T-helper 2 cell treated with Interferon-gamma antibody and Interleukin-4, amounts not matched to agents 5 μg/mL and 100 μg/mL, for 36 hours (primary cell): ENCODE results near the gene HBA2.
A peak's percentile ranks its signal among the peaks of the same experiment; 100 is the strongest.
"Not testable (repeated sequence)": the region's sequence is repeated elsewhere in the genome, so short reads cannot be mapped to it uniquely, and the experiment has no call there.

Experiments
- DNase-seq: peaks from one replicate; pipeline ENCODE4 v3.0.0; 2021; ENCODE audit warnings: low spot score
- H3K27ac Mint-ChIP-seq: one replicate; pipeline ENCODE4 v1.8.0; 2021; ENCODE audit warnings: mild to moderate bottlenecking, mixed read lengths
- H3K27me3 Mint-ChIP-seq: one replicate; pipeline ENCODE4 v1.8.0; 2021; ENCODE audit warnings: low read depth, mixed read lengths
- H3K36me3 Mint-ChIP-seq: one replicate; pipeline ENCODE4 v1.8.0; 2021; ENCODE audit warnings: low read depth, mixed read lengths
- H3K4me1 Mint-ChIP-seq: one replicate; pipeline ENCODE4 v1.8.0; 2021; ENCODE audit warnings: low read depth, mixed read lengths
- H3K4me3 Mint-ChIP-seq: one replicate; pipeline ENCODE4 v1.8.0; 2022; ENCODE audit warnings: mild to moderate bottlenecking, moderate library complexity, mixed read lengths
- H3K9me3 Mint-ChIP-seq: one replicate; pipeline ENCODE4 v1.8.0; 2021; ENCODE audit warnings: mixed read lengths

The HBA2 gene

DNA sequence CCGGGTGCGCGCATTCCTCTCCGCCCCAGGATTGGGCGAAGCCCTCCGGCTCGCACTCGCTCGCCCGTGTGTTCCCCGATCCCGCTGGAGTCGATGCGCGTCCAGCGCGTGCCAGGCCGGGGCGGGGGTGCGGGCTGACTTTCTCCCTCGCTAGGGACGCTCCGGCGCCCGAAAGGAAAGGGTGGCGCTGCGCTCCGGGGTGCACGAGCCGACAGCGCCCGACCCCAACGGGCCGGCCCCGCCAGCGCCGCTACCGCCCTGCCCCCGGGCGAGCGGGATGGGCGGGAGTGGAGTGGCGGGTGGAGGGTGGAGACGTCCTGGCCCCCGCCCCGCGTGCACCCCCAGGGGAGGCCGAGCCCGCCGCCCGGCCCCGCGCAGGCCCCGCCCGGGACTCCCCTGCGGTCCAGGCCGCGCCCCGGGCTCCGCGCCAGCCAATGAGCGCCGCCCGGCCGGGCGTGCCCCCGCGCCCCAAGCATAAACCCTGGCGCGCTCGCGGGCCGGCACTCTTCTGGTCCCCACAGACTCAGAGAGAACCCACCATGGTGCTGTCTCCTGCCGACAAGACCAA is at the start of gene HBA2:
HBA2 (plus strand) TSS at position 503 of the 568 bp plus-strand sequence; CDS start at position 540, 37 bp downstream.
- H3K4me3 Mint-ChIP-seq, result peak within 1 kb of the TSS; percentile 5
- not testable (repeated sequence) for H3K27ac Mint-ChIP-seq, DNase-seq, H3K4me1 Mint-ChIP-seq, H3K36me3 Mint-ChIP-seq, H3K9me3 Mint-ChIP-seq
- peaks cover 65% of the 10 kb centered on the region for H3K27me3 Mint-ChIP-seq

DNA sequence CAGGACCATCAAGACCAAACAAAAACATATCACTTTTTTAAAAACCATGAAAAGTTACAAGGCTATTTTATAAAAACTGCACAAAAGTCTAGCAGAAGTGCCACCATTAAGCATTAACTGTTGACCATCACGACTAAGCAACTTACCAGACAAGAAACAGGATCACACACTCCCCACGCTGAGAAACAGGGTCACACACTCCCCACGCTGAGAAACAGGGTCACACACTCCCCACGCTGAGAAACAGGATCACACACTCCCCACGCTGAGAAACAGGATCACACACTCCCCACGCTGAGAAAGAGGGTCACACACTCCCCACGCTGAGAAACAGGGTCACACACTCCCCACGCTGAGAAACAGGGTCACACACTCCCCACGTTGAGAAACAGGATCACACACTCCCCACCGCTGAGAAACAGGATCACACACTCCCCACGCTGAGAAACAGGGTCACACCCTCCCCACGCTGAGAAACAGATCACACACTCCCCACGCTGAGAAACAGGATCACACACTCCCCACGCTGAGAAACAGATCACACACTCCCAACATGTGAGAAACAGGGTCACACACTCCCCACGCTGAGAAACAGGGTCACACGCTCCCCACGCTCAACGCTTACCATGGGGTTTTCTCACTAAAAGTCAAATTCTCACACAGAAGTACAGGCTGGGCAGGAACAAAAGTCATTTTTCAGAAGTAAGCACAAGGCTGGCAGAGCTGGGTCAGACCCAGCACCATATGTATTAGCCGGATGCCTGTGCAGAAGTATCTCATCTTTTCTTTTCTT is 48.9 kb upstream of the HBA2 start:
- H3K27ac Mint-ChIP-seq, H3K27me3 Mint-ChIP-seq, H3K4me3 Mint-ChIP-seq: not testable (repeated sequence)

DNA sequence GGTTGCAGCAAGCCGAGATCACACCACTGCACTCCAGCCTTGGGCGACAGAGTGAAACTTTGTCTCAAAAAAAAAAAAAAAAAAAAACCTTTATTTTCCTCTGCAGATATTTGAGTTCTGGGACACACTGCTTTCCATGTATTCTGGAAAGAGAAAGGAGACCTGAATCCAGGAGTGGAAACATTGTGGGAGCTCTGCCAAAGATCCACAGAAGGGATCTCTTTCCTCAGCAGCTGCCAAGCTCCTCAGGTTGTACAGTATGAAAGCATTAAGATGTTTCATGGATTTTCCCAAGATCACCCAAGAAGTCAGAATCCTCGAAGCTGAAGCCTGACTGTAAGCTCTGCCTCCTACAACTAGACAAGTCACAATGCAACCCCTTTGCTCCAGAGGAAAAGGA is 47.7 kb upstream of the HBA2 start:
- no peaks in the 10 kb centered on the region for H3K9me3 Mint-ChIP-seq
- H3K27me3 Mint-ChIP-seq, result no peaks in the 10 kb centered on the region
- H3K36me3 Mint-ChIP-seq, result peaks cover 6% of the 10 kb centered on the region
- H3K4me3 Mint-ChIP-seq, result no peak overlapping the region
- no peak overlapping the region for H3K27ac Mint-ChIP-seq
- DNase-seq, result no peak
- peaks cover 12% of the 10 kb centered on the region for H3K4me1 Mint-ChIP-seq

More for the DNA sequence above, 48.9 kb upstream of the HBA2 start:
- not testable (repeated sequence) for H3K9me3 Mint-ChIP-seq, H3K4me1 Mint-ChIP-seq, DNase-seq, H3K36me3 Mint-ChIP-seq

DNA sequence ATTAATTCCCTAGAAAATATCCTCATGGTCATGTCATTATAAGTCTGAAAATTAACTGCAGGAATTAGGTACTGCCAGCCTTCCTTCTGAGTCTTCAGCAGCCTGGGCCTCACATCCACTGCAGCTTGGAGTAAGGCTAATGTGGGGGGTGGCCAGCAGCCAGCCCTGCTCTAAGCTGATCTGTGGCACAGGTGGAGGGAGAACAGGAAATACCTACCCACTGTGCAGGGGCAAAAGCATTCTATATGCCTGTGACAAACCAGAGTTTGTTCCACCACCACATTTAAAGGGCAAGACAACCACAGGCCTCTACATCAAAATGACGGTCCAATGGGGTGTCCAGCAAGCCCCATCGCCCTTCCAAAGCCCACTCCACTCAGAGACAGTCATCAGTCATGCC is 43.6 kb upstream of the HBA2 start:
- peak overlapping the region; percentile 36 for H3K27ac Mint-ChIP-seq
- no peaks in the 10 kb centered on the region for H3K9me3 Mint-ChIP-seq
- no peak overlapping the region for H3K4me3 Mint-ChIP-seq

DNA sequence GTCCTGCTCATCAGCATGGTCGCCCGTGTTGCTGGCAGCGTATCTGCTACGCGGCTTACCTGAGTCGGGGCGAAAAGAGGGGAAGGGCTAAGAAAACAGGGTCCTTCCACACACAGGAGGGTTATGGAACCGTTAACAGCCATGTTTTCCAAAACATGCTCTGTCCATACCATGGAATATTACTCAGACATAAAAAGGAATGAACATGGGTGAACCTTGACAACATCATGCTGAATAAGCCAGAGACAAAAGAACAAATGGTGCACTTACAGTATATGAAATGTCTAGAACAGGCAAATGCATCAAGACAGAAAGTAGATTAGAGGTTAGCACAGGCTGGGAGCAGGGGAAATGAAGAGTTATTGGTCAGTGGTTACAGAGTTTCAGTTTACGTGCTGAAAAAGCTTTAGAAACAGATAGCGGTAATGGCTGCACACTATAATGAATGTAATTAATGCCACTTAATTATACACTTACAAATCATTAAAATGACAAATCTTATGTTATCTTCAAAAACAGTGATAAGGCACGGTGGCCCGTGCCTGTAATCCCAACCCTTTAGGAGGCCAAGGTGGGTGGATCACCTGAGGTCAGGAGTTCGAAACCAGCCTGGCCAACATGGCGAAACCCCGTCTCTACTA is 42.0 kb upstream of the HBA2 start:
- no peaks in the 10 kb centered on the region for H3K27me3 Mint-ChIP-seq
- peaks cover 2% of the 10 kb centered on the region for H3K36me3 Mint-ChIP-seq
- DNase-seq, result no peak
- no peak overlapping the region for H3K27ac Mint-ChIP-seq
- H3K9me3 Mint-ChIP-seq, result no peaks in the 10 kb centered on the region
- no peak overlapping the region for H3K4me3 Mint-ChIP-seq
- peaks cover 30% of the 10 kb centered on the region for H3K4me1 Mint-ChIP-seq

More for the DNA sequence above, 43.6 kb upstream of the HBA2 start:
- DNase-seq, result no peak
- Mint-ChIP-seq H3K4me1 (peaks cover 23% of the 10 kb centered on the region), H3K27me3 (no peaks in the 10 kb centered on the region), H3K36me3 (no peaks in the 10 kb centered on the region)

DNA sequence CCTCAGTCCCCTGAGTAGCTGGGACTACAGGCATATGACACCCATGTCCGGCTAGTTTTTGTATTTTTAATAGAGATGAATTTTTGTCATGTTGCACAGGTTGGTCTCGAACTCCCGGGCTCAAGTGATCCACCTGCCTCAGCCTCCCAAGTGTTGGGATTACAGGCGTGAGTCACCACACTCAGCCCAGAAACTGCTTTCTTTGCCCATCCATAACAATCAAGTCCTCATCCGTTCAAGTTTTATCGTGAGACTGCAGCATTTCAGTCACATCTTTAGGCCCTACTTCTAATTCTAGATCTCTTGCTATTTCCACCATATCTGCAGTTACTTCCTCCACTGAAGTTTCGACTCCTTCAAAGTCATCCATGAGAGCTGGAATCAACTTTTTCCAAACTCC is 40.6 kb upstream of the HBA2 start:
- Mint-ChIP-seq H3K4me1 (peaks cover 35% of the 10 kb centered on the region), H3K27me3 (no peaks in the 10 kb centered on the region), H3K9me3 (no peaks in the 10 kb centered on the region), H3K4me3 (no peak overlapping the region), H3K27ac (no peak overlapping the region), H3K36me3 (peaks cover 5% of the 10 kb centered on the region)
- no peak for DNase-seq

DNA sequence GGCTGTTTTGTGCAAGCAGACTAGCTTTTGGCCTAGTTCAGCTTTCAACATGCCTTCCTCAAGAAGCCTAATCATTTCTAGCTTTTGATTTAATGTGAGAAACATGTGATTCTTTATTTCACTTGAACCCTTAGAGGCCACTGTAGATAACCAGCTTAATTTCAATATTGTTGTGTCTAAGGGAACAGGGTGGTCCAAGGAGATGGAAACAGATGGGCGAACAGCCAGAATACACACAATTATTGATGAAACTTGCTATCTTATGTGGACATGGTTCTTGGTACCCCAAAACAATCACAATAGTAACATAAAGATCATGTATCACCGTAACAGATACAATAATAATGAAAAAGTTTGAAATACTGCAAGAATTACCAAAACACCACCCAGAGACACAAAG is 39.0 kb upstream of the HBA2 start:
- Mint-ChIP-seq H3K27me3 (no peaks in the 10 kb centered on the region), H3K4me3 (no peak overlapping the region), H3K9me3 (no peaks in the 10 kb centered on the region), H3K4me1 (peaks cover 35% of the 10 kb centered on the region), H3K36me3 (peaks cover 5% of the 10 kb centered on the region), H3K27ac (no peak overlapping the region)
- no peak for DNase-seq

DNA sequence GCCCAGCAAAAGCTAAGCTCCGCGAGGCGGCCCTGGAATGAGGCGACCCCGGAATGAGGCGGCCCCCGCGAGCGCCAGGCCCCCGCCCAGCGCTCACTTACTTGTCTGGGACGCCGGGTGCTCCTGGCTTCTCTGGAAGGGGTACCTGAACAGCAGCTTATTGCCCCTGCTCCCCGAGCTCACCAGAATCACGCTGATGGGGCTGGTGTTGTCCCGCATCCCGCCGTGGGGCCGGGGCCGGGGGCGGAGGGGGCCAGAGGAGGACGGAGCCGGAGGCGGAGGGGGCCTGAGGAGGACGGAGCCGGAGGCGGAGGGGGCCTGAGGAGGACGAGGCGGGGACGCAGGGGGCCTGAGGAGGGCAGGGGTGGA is 34.6 kb upstream of the HBA2 start:
- DNase-seq, result peak; percentile 18
- H3K4me3 Mint-ChIP-seq, result peak overlapping the region; percentile 87
- peaks cover 5% of the 10 kb centered on the region for H3K36me3 Mint-ChIP-seq
- no peaks in the 10 kb centered on the region for H3K9me3 Mint-ChIP-seq
- H3K4me1 Mint-ChIP-seq, result peaks cover 18% of the 10 kb centered on the region
- H3K27ac Mint-ChIP-seq, result peak overlapping the region; percentile 88
- no peaks in the 10 kb centered on the region for H3K27me3 Mint-ChIP-seq

DNA sequence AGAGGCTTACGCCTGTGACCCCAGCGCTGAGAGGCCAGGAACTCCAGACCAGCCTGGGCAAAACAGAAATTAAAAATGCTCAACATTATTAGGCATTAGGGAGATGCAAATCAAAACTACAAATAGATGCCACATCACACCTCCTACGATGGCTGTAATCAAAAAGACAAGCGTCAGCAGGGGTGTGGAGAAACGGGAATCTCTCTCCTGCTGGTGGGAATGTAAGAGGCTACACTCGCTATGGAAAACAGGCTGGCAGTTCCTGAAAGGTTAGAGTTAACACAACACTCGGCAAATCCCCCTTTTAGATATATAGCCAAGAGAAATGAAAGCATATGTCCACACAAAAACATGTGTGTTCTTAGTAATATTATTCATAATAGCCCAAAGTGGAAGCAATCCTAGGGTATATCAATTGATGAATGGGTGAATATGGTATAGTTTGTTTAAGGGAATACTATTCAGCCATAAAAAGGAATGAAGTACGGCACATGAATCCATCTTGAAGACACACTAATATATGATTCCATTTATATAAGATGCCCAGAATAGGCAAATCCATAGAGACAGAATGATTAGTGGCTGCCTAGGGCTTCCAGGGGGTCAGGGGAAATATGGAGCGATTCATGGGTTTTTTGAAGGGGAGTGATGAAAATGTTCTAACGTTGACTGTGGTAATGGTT is 32.4 kb upstream of the HBA2 start:
- H3K27ac Mint-ChIP-seq, result no peak overlapping the region
- peaks cover 4% of the 10 kb centered on the region for H3K36me3 Mint-ChIP-seq
- no peak overlapping the region for H3K4me3 Mint-ChIP-seq

DNA sequence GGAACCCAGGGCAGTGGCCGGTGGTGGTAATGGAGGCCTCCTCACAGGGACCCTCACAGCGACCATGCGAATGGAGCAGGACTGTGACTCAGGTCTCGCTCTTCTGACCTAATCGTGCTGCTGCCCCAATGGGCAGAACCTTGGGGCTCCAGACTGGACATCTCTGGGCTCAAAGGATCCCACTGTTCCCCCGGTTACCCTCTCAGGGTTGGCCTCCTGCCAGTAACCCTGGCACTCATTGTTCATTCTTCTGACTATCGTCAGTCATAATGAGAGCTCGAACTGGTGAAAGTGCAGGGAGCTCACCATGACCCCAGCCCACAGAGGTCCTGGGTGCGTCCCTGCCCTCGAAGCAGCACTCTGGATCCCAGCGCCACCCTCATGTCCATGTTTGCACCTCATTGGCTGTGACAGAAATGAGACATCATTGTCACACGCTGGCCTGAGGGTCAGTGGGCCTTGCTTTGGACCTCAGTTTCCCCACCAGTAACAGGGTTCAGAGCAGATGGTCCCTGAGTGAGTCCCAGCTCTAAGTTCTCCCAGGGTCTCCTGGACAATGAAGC is 30.2 kb upstream of the HBA2 start:
- Mint-ChIP-seq H3K4me1 (no peaks in the 10 kb centered on the region), H3K27me3 (peaks cover 13% of the 10 kb centered on the region), H3K36me3 (no peaks in the 10 kb centered on the region), H3K27ac (no peak overlapping the region), H3K4me3 (no peak overlapping the region), H3K9me3 (no peaks in the 10 kb centered on the region)
- DNase-seq, result no peak

More for the DNA sequence above, 32.4 kb upstream of the HBA2 start:
- no peak for DNase-seq
- Mint-ChIP-seq H3K4me1 (peaks cover 8% of the 10 kb centered on the region), H3K27me3 (peaks cover 8% of the 10 kb centered on the region), H3K9me3 (no peaks in the 10 kb centered on the region)

DNA sequence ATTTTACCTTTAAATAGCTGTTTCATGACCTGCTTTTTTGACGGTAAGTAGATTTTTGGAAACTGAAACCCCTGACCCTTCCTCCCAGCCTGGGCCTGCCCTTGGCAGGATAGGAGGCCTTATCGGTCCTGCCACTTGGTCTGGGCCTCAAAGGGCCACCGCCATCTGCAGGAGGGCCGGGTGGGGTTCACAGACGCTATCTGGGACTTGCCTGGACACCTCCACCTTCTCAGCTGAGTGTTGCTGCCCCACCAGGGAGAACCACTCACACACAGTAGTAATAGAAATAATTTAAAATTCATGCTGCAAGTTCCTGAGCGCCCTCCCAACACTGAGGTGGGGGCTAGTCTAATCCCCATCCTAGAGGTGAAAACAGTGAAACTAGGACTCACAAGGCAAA is 29.6 kb upstream of the HBA2 start:
- no peaks in the 10 kb centered on the region for H3K4me1 Mint-ChIP-seq
- no peak for DNase-seq
- H3K27me3 Mint-ChIP-seq, result peaks cover 13% of the 10 kb centered on the region
- no peaks in the 10 kb centered on the region for H3K9me3 Mint-ChIP-seq
- no peak overlapping the region for H3K4me3 Mint-ChIP-seq
- H3K36me3 Mint-ChIP-seq, result no peaks in the 10 kb centered on the region
- H3K27ac Mint-ChIP-seq, result no peak overlapping the region

DNA sequence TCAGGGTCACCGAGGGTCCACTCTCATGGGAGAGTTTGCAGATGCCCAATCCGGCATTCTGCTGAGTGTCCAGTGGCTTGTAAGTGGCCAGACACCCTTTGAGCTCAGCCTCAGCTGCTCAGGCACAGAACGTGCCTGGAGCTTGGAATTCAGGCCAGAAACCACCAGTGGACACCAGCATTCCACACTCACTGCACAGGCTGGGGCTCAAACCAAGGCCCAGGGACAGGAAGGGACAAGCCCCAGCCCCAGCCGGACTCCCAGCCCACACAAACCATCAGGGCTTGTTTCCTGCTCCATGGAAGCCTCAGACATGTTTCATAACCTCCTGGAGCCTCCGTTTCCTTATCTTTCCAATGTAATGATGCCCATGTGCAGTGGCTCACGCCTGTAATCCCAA is 29.2 kb upstream of the HBA2 start:
- H3K9me3 Mint-ChIP-seq, result no peaks in the 10 kb centered on the region
- H3K4me1 Mint-ChIP-seq, result no peaks in the 10 kb centered on the region
- no peak for DNase-seq
- no peaks in the 10 kb centered on the region for H3K36me3 Mint-ChIP-seq
- H3K4me3 Mint-ChIP-seq, result no peak overlapping the region
- H3K27me3 Mint-ChIP-seq, result peaks cover 13% of the 10 kb centered on the region
- no peak overlapping the region for H3K27ac Mint-ChIP-seq

DNA sequence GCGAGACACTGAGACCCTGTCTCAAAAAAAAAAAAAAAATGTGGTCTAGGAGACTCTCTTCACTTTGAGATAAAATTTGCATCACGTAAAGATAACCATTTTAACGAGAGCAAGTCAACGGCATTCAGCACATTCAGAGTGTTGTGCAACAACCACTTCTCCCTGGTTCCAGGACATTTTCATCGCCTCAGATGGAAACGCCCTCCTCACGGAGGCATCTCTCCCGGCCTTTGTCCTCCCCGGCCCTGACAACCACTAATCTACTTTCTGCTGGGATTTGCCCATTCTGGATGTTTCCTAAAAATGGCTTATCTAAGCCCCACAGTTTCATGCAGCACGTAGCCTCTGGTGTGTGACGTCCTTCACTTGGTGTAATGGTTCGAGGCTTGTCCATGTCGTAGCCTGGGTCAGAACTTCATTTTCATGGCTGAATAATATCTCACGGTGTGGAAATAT is 27.9 kb upstream of the HBA2 start:
- H3K27me3 Mint-ChIP-seq, result peaks cover 18% of the 10 kb centered on the region
- H3K9me3 Mint-ChIP-seq, result no peaks in the 10 kb centered on the region
- H3K36me3 Mint-ChIP-seq, result no peaks in the 10 kb centered on the region
- H3K4me3 Mint-ChIP-seq, result no peak overlapping the region
- DNase-seq, result no peak
- H3K27ac Mint-ChIP-seq, result no peak overlapping the region
- no peaks in the 10 kb centered on the region for H3K4me1 Mint-ChIP-seq

DNA sequence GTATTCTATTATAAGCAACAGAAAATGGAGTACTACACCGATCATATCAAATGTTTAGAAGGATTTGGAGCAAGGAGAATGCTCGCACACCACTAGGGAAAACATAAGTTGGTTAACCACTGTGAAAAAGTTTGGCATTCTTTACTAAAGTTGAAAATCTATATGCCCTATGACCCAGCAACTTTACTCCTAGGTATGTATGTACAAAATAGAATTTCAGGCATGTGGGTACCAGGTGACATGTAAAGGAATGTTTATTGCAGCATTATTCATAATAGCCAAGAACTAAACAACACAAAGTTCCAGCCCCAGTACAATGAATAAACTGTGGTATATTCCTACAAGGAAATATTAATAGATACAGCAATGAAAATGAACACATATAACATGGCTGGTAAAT is 26.0 kb upstream of the HBA2 start:
- DNase-seq, result no peak
- Mint-ChIP-seq H3K9me3 (no peaks in the 10 kb centered on the region), H3K4me1 (no peaks in the 10 kb centered on the region), H3K27ac (no peak overlapping the region), H3K27me3 (peaks cover 28% of the 10 kb centered on the region), H3K4me3 (no peak overlapping the region), H3K36me3 (no peaks in the 10 kb centered on the region)
